ENCODE measurements around the gene ZC3H6.

DNA sequence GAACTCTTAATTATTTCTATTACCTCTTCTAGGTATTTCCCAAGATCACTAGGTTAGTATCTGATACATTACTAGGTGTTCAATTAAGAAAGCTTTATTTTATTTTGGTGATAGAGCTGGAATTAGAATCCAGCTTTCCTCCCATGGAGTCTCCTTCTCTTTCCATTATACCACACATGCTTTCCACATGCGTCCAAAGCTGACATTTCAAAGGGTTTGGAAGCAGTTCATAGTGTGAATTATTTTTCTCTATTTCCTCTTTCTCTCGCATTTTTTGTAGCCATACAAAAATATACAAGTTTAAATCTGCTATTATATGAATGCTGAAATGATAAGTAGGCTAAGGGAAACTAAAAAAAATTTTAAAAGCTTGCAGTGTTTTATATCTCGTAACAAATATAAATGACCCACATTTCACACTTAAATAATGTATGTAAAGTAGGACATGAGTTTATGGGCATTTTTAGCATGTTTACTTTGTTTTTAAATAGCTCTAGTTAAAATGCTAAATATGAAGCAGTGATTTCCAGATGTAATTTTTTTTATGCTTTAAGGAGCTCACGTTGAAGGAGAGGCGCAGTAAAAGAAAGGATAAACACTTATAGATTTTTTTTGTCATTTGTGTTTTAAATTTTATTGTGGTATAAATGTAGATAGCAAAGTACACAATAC, 20.1 kb downstream of the ZC3H6 start:
- no peak for TF ChIP-seq REST (IDR thresholded peaks at IDR 0.05; ENCODE audit: insufficient replicate concordance, low read depth)
- TF ChIP-seq, protein P1, sequence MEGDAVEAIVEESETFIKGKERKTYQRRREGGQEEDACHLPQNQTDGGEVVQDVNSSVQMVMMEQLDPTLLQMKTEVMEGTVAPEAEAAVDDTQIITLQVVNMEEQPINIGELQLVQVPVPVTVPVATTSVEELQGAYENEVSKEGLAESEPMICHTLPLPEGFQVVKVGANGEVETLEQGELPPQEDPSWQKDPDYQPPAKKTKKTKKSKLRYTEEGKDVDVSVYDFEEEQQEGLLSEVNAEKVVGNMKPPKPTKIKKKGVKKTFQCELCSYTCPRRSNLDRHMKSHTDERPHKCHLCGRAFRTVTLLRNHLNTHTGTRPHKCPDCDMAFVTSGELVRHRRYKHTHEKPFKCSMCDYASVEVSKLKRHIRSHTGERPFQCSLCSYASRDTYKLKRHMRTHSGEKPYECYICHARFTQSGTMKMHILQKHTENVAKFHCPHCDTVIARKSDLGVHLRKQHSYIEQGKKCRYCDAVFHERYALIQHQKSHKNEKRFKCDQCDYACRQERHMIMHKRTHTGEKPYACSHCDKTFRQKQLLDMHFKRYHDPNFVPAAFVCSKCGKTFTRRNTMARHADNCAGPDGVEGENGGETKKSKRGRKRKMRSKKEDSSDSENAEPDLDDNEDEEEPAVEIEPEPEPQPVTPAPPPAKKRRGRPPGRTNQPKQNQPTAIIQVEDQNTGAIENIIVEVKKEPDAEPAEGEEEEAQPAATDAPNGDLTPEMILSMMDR (IDR thresholded peaks at IDR 0.05; ENCODE audit: insufficient read depth, low read length): no peak
- no peak for TF ChIP-seq POLR2AphosphoS5 (IDR thresholded peaks at IDR 0.05; ENCODE audit: low read depth)
- no peak for TF ChIP-seq GABPA (IDR thresholded peaks at IDR 0.05; ENCODE audit: low read depth)
- no peak for TF ChIP-seq SPI1 (IDR thresholded peaks at IDR 0.05; ENCODE audit: borderline replicate concordance, low read depth)
